Measurements from ENCODE around the gene FBN2. TPM values are rescaled to one million over a fixed set of nuclear protein-coding genes. Genes with fewer than 3 reads are reported as not detected.

The FBN2 gene
- total RNA-seq, 1 experiment from 2014 or later: 12.8 TPM

DNA sequence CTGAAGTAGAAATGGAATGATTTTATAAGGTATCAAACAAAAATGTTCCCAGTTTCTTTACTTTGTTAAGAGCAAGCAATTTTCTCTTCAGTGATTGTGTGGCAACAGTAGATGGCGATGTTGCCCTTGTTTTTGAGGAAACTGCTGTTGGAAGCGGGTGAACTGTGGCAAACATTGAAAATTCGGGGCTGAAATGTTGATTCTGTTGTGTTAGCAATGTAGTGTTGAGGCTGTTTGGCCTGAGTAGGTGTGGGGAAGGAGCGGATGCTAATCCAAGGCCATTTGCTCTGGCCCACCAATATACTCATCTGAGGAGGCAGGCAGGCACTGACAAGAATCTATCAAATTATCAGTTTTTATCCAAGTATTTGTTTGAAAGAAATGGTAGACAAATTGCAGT, 324.7 kb downstream of the FBN2 start:
- DNase-seq (ENCODE audit: low read depth): peak; percentile 54

DNA sequence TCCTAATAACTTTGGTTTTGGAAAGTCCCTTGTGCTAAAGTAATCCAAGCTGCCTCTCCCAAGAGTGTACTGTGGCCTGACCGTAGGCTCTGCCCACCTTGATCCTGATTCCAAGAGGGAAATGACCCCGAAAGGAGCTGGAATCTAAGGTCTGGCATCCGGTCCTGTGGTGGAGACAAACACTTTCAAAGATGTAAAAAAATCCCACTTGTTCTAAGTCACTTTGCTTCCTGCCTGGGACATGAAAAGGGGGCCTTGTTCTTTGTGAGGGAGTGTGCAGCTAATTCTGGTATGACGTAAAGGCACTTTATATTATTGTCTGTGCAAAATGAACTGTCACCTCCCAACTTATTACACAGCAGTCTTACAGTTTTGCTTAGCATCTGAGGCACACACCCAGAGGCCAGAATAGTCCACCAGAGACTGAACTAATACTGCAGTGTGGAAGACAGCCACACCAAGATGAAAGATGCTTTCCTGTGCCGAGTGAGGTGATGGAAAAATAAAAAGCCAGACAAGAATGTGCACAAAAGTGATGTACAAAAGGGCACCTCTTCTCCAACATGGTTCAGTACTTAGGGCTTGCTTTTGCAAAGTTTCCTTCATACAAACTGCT, 325.7 kb downstream of the FBN2 start:
- no peak for DNase-seq (ENCODE audit: low read depth)

DNA sequence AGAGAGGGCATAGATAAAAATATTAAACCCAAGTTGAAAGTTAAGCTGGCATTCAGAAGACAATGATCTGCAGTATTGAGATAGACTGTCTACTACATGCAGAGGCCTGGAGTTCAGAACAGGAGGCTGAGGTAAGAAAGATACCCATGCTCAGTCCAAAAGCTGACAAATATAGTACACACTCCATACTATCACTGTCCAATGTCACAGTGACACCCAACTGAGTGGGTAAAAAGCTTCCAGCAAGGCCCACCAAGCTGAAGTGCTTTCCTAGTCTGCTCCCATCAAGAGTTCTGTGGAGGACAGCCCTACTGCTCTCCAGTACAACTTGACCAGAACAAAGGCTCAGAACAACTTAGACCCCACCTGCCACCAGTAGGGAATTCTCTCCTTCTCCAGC, 329.6 kb downstream of the FBN2 start:
- no peak for DNase-seq (ENCODE audit: low read depth)

Small RNA genes lying within 50 kb of the gene (small RNA-seq; reads per million reads assigned to genes)
- gene RF00019: not detected

Data from HT1080 (cell line).